T-helper 2 cell treated with Interferon-gamma antibody and Interleukin-4, amounts not matched to agents 100 ng/mL and 5 ng/mL, for 36 hours (primary cell): ENCODE results near the gene POLG2. TPM values are rescaled to one million over a fixed set of nuclear protein-coding genes. Genes with fewer than 3 reads are reported as not detected.
"Not testable (repeated sequence)": the region's sequence is repeated elsewhere in the genome, so short reads cannot be mapped to it uniquely, and the experiment has no call there.

Experiments
- intact Hi-C: fragments of 100-400 bp; cut with micrococcal nuclease; formaldehyde crosslinking; loops from one replicate; pipeline ENCODE4 v1.15.1; 2023
- total RNA-seq: library from RNA; stranded (reverse); gene quantifications from 2 replicates; pipeline ENCODE4 v1.2.3, GENCODE V29; 2022

The POLG2 gene
- total RNA-seq, 1 donor from 2014 or later = 32.3 TPM

DNA sequence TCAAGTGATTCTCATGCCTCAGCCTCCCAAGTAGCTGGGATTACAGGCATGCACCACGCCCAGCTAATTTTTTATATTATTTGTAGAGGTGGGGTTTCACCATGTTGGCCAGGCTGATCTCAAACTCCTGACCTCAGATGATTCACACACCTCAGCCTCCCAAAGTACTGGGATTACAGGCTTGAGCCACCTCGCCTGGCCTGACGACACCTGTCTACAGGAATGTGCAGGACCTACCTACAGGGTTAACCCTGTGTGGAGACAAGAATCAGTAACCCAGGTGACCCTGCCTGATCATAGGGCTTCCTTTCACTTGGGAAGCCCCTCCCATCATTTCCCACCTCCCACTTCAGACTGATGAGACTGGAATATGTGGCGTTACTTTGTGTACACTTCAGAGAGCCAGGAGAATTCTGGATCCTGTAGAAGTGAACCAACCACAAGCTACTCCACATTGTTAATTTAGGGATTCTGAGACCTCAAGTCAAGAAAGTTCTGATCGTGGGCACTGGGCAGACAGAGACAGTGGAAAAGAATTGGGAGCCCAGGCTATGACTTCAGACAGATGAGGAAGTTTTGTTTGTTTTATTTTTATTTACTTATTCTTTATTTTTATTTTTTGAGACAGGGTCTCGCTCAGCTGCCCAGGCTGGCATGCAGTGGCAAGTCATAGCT is 53.6 kb downstream of the POLG2 start:
- intact Hi-C loops = no loop called here

- intact Hi-C loops = no loop called here
Observed at GRCh38 chr17:64442541-64442971, 54.3 kb downstream of the POLG2 start.

- intact Hi-C loops = no loop called here
Observed at GRCh38 chr17:64441772-64442540, 54.9 kb downstream of the POLG2 start.

DNA sequence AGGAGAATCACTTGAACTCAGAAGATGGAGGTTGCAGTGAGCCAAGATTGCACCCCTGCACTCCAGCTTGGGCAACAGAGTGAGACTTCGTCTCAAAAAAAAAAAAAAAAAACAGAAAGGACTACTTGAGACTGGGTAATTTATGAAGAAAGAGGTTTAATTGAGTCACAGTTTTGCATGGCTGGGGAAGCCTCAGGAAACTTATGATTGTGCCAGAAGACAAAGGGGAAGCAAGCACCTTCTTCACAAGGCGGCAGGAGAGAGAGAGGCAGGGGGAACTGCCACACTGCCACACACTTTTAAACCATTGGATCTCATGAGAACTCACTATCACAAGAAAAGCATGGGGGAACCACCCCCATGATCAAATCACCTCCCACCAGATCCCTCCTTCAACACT is 56.9 kb downstream of the POLG2 start:
- intact Hi-C loops = no loop called here

DNA sequence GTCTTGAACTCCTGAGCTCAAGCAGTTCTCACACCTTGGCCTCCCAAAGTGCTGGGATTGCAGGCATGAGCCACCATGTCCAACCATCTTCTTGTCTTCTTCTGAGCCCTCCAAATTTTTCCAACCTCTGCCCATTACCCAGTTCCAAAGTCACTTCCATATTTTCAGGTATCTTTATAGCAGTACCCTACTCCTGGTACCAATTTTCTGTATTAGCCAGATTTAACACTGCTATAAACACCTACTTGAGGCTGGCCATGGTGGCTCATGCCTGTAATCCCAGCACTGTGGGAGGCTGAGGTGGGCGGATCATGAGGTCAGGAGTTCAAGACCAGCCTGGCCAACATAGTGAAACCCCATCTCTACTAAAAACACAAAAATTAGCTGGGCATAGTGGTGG is 57.3 kb downstream of the POLG2 start:
- intact Hi-C loops = not testable (repeated sequence)

- intact Hi-C loops = no loop called here
Observed at GRCh38 chr17:64437944-64438525, 58.8 kb downstream of the POLG2 start.

GRCh38 chr17:64431534-64431933 is 65.3 kb downstream of the POLG2 start:
- intact Hi-C loops = no loop called here

DNA sequence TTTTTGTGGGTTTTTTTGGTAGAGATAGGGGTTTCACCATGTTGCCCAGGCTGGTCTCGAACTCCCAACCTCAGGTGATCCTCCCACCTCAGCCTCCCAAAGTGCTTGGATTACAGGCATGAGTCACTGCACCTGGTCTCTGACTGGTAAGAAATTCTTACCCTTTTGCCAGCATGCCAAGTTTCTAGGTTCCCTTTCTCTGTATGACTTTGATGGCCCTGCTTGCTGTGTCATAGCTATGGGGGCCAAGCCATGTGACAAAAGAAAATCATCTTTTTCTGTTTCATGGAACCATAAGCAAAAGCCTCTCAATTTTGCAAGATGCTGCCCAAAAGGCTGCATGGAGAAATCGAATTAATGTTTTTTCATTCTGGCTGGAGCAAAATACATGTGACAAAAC is 66.8 kb downstream of the POLG2 start:
- intact Hi-C loops = not testable (repeated sequence)

DNA sequence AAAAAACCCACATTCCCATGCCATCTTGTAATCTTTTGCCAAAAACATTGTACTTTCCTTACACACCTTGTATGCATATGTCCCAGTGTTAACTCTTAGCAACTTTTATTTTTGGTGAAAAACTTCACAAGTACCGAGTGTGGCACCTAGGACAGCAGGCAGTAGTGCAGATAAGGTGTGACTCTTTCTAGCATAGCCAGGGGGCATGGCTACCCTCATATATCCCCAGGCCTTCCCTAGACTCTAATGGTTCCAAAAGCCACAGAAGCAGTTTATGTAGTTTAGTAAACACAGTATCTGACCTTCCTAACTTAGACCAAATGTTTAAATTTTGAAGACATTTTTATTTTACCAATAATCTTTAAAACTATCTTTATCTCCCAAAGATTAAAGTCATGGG is 68.4 kb downstream of the POLG2 start:
- intact Hi-C loops = no loop called here

Other genes with a start within 250 kb of the POLG2 start
- gene TEX2, start 233.8 kb downstream of the POLG2 start, total RNA-seq = 16.5 and 17.3 TPM in 2 replicates
- gene PECAM1, start 106.2 kb downstream of the POLG2 start, total RNA-seq = 18.2 and 19.6 TPM in 2 replicates
- gene MILR1, start 47.9 kb downstream of the POLG2 start, total RNA-seq = 1.2 and 1.7 TPM in 2 replicates
- 870 and 877 TPM in 2 replicates for gene DDX5, start 9.2 kb upstream of the POLG2 start, total RNA-seq
- gene CEP95, start 9.9 kb upstream of the POLG2 start, total RNA-seq = 43.8 and 49.2 TPM in 2 replicates
- gene SMURF2, start 165.3 kb upstream of the POLG2 start, total RNA-seq = 18.7 and 19.3 TPM in 2 replicates